BLaER1 (cell line): ENCODE measurements around the gene IER3.
A peak's percentile ranks its signal among the peaks of the same experiment; 100 is the strongest.

Source experiments
- H3K27ac ChIP-seq: shearing (Covaris generic); formaldehyde crosslinking; 2 replicates; pipeline ENCODE4 v1.8.1; 2022
- H3K27me3 ChIP-seq: shearing (Covaris generic); formaldehyde crosslinking; 2 replicates; pipeline ENCODE4 v1.8.1; 2022
- H3K36me3 ChIP-seq: shearing (Covaris generic); formaldehyde crosslinking; 2 replicates; pipeline ENCODE4 v1.8.1; 2022
- H3K4me1 ChIP-seq: shearing (Covaris generic); formaldehyde crosslinking; 2 replicates; pipeline ENCODE4 v1.8.1; 2022
- H3K4me2 ChIP-seq: shearing (Covaris generic); formaldehyde crosslinking; 2 replicates; pipeline ENCODE4 v1.8.1; 2022
- H3K4me3 ChIP-seq: shearing (Covaris generic); formaldehyde crosslinking; 2 replicates; pipeline ENCODE4 v1.8.1; 2022
- H3K9ac ChIP-seq: shearing (Covaris generic); formaldehyde crosslinking; 2 replicates; pipeline ENCODE4 v1.8.1; 2022
- H3K9me3 ChIP-seq: shearing (Covaris generic); formaldehyde crosslinking; 2 replicates; pipeline ENCODE4 v1.8.1; 2022
- H4K20me1 ChIP-seq: shearing (Covaris generic); formaldehyde crosslinking; 2 replicates; pipeline ENCODE4 v1.8.1; 2022
- Cebpa-rat ChIP-seq: shearing (Covaris generic); IDR thresholded peaks from 2 replicates; pipeline ENCODE4 v1.8.1; 2022

Gene IER3

GRCh38 chr6:30748851-30749540 is 4.6 kb upstream of the IER3 start:
- H3K9me3 ChIP-seq, result no peaks in the 10 kb centered on the region
- H3K4me2 ChIP-seq, result no peak overlapping the region
- no peak overlapping the region for H3K4me3 ChIP-seq
- peaks cover 33% of the 10 kb centered on the region for H3K4me1 ChIP-seq
- H3K27me3 ChIP-seq, result no peaks in the 10 kb centered on the region
- no peaks in the 10 kb centered on the region for H3K36me3 ChIP-seq
- no peaks in the 10 kb centered on the region for H4K20me1 ChIP-seq
- no peak overlapping the region for H3K27ac ChIP-seq
- no peak for TF ChIP-seq Cebpa-rat
- no peak overlapping the region for H3K9ac ChIP-seq

DNA sequence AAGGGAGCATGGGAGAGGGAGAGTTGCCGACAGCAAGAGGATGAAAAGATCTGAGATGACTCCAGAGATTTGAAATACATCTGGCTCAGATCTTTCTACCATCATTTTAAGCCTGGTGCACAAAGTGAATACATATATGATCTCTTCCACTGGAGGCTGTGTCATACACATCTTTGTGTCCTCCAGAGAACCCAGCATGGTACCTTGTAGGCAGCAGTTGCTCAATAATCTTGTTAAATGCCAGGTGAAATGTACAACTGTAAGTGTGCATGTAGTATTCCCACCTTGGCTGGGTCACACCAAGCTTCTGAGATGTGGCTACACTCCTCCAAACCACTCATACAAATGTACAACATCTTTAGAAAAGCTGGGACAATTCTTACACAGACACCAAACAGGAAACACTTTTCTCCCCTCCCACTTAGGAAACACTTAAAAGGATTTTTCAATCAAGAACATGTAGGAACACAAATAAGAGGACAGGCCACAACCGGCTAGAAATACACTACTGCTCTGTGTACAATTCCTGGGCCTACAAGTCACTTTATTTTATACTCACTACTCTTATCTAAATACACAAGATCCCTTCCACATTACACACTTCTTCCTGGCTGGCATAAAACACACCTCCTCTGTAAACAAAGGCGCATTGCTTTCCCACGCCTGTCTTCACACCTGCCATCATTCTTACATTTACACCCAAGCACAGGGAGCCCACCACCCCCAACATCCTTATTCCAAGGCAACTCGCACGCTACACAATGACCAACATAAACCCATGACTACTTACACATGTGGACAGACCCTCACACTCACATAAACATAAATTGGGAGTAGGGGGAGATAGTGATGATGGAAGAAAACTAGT is 3.8 kb upstream of the IER3 start:
- no peak overlapping the region for H3K27ac ChIP-seq
- no peaks in the 10 kb centered on the region for H3K36me3 ChIP-seq
- peaks cover 8% of the 10 kb centered on the region; the same call in 1 of the 2 replicates for H4K20me1 ChIP-seq
- no peaks in the 10 kb centered on the region for H3K9me3 ChIP-seq
- no peak for TF ChIP-seq Cebpa-rat
- no peaks in the 10 kb centered on the region for H3K27me3 ChIP-seq
- peaks cover 34% of the 10 kb centered on the region for H3K4me1 ChIP-seq
- no peak overlapping the region for H3K4me3 ChIP-seq
- H3K4me2 ChIP-seq, result no peak overlapping the region
- H3K9ac ChIP-seq, result no peak overlapping the region

GRCh38 chr6:30747300-30747687 is 2.9 kb upstream of the IER3 start:
- Histone ChIP-seq H3K36me3 (no peaks in the 10 kb centered on the region), H3K9ac (no peak overlapping the region), H3K4me2 (no peak overlapping the region), H3K27ac (no peak overlapping the region), H4K20me1 (peaks cover 8% of the 10 kb centered on the region; the same call in 1 of the 2 replicates), H3K4me3 (no peak overlapping the region), H3K9me3 (no peaks in the 10 kb centered on the region), H3K27me3 (no peaks in the 10 kb centered on the region), H3K4me1 (peaks cover 26% of the 10 kb centered on the region)
- TF ChIP-seq Cebpa-rat, result no peak

DNA sequence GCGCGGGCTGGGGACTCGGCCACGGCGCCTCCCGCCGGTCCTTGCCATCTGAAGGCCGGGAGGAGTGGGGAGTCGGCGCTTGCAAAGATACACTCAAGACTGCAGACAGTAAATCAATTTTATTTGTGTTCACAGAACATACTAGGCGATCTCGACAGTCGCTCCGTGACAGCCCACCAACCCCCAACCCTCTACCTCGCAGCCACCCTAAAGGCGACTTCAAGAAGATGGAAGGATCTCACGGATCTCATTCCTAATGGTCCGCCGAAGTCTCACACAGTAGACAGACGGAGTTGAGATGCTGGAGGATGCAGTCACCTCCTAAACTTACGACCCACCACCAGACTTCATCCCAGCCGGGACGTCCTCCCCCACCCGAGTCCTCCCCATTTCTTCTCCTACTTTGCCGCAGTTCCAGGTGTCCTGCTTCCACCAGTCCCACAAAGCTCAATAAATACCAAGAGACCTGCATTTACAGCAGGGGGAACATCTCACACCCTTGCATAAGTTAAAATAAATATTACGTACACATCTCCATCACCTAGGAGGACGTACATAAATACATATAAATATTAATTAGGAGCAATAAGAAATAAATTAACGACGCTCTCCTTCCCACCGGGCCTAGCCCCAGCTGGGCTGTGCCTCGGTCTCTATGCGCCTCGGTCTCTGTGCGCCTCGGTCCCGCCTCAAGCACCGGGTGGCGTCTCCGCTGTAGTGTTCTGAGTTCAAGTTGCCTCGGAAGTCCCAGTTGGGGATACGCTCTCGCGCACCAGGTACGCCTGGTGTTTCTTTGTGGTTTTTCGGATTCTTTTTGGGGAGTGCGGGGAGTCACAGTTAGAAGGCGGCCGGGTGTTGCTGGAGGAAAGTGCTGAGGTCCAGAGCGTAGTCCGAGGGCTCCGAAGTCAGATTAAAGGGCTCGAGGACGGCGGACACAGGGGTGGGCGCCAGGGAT is 971 bp downstream of the IER3 start:
- peak overlapping the region; percentile 94 for H3K27ac ChIP-seq
- H3K9me3 ChIP-seq, result no peaks in the 10 kb centered on the region
- H3K4me2 ChIP-seq, result peak overlapping the region; percentile 99
- H3K4me3 ChIP-seq, result peak overlapping the region; percentile 91
- TF ChIP-seq Cebpa-rat, result no peak
- H3K4me1 ChIP-seq, result peaks cover 52% of the 10 kb centered on the region
- H3K9ac ChIP-seq, result peak overlapping the region; percentile 92
- H3K36me3 ChIP-seq, result peaks cover 29% of the 10 kb centered on the region
- peaks cover 30% of the 10 kb centered on the region for H4K20me1 ChIP-seq
- no peaks in the 10 kb centered on the region for H3K27me3 ChIP-seq

DNA sequence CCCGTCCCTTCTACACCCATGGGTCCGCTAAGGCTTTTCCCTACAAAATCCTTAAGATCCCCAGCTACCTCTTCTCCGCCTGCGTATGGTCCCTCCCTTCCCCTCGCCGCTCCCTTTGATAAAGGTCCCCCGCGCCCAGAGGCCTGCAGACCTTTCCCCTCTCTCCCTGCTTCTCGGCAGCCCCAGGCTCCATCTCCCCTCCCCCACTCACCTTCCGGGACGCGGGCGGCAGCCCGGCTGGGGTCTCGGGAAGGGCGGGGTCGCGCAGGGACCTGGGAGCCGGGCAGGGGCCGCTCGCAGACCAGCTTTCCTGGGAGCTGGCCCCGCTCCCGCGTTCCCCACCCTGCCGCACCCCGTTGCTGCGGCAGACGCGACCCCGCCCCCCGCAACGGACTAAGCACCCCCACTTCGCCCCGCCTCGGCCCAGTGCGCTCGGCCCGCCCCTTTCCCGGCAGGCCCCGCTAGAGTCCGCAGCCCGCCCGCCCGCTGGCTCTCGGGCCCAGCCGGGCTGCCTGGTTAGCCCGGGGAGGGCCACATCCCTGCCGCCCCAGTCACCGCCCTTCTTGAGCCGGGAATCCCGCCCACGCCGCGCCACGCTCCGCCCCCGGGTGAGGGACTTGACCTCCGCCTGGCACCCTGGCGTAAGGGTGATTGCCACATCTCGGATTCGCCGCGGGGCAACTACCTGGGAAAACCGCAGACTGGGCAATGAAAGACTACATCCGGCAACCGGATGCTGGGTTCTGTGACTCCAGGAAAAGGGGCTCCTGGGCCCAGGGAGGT is 1.8 kb downstream of the IER3 start, which contains the start of gene FLOT1:
TSS of gene FLOT1 (minus strand) at position 372 of the 783 bp plus-strand sequence. CDS start 498 bp downstream, outside the sequence.
- H3K9ac ChIP-seq, result peak within 1 kb of the TSS; percentile 92
- H3K4me1 ChIP-seq, result peaks cover 61% of the 10 kb centered on the region
- peaks cover 38% of the 10 kb centered on the region for H4K20me1 ChIP-seq
- TF ChIP-seq Cebpa-rat, result peak; percentile 85
- H3K27me3 ChIP-seq, result no peaks in the 10 kb centered on the region
- peaks cover 38% of the 10 kb centered on the region for H3K36me3 ChIP-seq
- no peaks in the 10 kb centered on the region for H3K9me3 ChIP-seq
- H3K4me3 ChIP-seq, result peak within 1 kb of the TSS; percentile 91
- peak within 1 kb of the TSS; percentile 99 for H3K4me2 ChIP-seq
- H3K27ac ChIP-seq, result peak within 1 kb of the TSS; percentile 94

GRCh38 chr6:30741789-30742315 is 2.5 kb downstream of the IER3 start:
- peak overlapping the region; percentile 92 for H3K9ac ChIP-seq
- H4K20me1 ChIP-seq, result peaks cover 45% of the 10 kb centered on the region
- peak overlapping the region; percentile 99 for H3K4me2 ChIP-seq
- peaks cover 45% of the 10 kb centered on the region for H3K36me3 ChIP-seq
- no peaks in the 10 kb centered on the region for H3K27me3 ChIP-seq
- peaks cover 67% of the 10 kb centered on the region for H3K4me1 ChIP-seq
- peak overlapping the region; percentile 94 for H3K27ac ChIP-seq
- no peak for TF ChIP-seq Cebpa-rat
- no peaks in the 10 kb centered on the region for H3K9me3 ChIP-seq
- H3K4me3 ChIP-seq, result peak overlapping the region; percentile 91

GRCh38 chr6:30741063-30741779 is 3.1 kb downstream of the IER3 start:
- no peak for TF ChIP-seq Cebpa-rat
- Histone ChIP-seq H3K27ac (peak overlapping the region; percentile 94), H3K4me3 (peak overlapping the region; percentile 91), H4K20me1 (peaks cover 48% of the 10 kb centered on the region), H3K9me3 (no peaks in the 10 kb centered on the region), H3K9ac (peak overlapping the region; percentile 92), H3K4me1 (peaks cover 73% of the 10 kb centered on the region), H3K27me3 (no peaks in the 10 kb centered on the region), H3K36me3 (peaks cover 50% of the 10 kb centered on the region), H3K4me2 (peak overlapping the region; percentile 99)

DNA sequence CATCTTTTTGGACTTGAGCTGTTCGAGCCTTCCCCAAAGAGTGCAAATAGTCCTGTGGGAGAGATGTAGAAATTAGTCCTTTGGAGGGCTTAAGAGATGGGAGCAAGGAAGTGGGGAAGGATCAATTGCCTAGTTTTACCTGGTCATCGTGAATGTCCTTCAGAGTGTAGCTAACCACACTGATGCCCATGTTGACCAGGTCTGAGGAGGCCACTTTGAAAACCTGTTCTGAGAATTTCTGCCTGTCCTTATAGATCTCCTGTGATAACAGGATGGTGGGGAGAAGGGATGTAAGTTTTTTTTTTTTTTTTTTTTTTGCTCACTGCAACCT is 3.8 kb downstream of the IER3 start:
- Histone ChIP-seq H3K9me3 (no peaks in the 10 kb centered on the region), H4K20me1 (peaks cover 55% of the 10 kb centered on the region), H3K9ac (no peak overlapping the region; the same call in 1 of the 2 replicates), H3K27me3 (no peaks in the 10 kb centered on the region), H3K4me2 (peak overlapping the region; percentile 99), H3K4me3 (no peak overlapping the region), H3K27ac (no peak overlapping the region), H3K36me3 (peaks cover 57% of the 10 kb centered on the region), H3K4me1 (peaks cover 78% of the 10 kb centered on the region)
- TF ChIP-seq Cebpa-rat, result no peak
